GDM1 (cell line): ENCODE results near the gene TP73.

Source experiments
- DNase-seq: peaks from one replicate; lab custom pipeline; 2025; lab: John Stamatoyannopoulos, UW

The TP73 gene

DNA sequence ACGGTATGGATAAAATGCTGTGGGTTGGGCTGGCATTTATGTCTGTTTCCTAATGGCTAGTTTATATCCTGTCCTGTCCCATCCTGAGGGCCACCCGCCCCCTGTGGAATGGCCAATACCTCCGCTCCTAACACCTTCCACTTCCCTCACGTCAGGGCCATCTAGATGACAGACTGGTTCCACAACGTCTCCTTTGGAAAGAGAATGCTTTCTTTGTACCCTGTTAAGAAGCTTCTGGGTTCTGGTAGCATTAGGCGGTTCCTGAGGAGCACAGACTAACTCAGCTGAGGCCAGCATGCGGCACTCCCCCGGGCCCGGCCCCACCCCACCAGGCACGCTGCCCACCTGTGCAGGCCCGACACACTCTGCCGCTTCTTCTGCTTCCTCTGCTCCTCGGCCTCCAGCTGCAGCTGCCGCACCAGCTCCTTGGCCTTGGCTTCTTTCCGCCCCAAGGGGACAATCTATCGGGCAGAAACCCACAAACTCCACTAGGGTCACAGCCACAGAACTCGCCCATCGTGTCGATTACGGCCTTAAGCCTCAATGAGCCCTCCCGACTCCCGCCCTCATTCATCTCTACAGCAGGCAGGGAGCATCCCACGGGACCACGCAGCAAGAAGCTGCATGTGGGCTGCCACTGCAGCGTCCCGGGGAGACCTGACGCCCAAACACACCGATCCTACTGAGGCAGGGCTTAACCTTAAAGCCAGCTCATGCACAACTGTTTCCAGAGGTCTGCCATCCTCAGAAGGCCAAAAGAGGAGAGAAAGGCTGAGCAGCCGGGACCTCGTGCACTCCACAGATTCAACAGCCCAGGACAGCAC, 131.5 kb downstream of the TP73 start:
- DNase-seq, result no peak

DNA sequence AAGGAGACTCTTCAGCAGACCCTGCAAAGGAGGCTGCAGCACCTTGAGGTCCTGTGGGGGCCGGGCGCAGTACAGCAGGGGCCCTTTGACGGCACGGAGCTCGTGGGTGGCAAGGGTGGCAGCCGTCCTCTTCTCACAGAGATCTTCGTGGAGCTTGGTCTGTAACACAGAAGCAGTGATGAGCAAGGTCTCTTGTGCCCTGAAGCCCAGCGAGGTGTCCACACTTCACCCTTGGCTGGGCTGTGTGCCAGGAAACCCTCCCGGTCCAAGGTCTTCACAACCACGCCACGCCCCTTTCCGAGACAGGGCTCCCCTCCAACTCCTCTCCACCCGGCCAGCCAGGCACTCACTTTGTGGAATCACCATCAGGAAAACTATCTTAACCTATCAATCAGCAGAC, 132.7 kb downstream of the TP73 start:
- DNase-seq, result no peak

DNA sequence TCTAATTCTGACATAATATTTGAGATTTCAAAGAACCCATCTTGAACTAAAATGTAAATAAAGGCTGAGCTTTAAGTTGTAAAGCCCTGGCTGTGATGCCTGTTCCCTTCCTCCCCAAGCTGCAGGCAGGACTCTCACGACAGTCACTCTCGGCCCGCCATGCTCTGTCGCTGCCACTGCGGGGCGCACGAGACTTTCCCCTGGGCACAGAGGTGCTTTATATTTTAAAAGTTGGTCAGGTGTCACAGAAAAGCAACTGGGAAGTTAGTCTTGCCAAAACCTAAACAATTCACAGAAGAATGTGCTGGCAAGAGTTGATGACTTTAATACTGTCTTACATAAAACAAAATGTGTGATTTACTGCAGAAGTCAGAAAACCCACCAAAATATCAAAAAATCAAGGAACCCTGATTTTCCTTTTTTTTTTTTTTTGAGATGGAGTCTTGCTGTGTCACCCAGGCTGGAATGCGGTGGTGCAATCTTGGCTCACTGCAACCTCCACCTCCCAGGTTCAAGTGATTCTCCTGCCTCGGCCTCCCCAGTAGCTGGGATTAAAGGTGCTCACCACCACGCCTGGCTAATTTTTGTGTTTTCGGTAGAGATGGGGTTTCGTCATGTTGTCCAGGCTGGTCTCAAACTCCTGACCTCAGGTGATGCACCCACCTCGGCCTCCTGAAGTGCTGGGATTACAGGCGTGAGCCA, 133.3 kb downstream of the TP73 start:
- no peak for DNase-seq
